ENCODE data around the gene MTCH1. TPM values are rescaled to one million over a fixed set of nuclear protein-coding genes. Genes with fewer than 3 reads are reported as not detected.

The MTCH1 gene
- total RNA-seq, 1 donor from 2014 or later: 179 TPM

DNA sequence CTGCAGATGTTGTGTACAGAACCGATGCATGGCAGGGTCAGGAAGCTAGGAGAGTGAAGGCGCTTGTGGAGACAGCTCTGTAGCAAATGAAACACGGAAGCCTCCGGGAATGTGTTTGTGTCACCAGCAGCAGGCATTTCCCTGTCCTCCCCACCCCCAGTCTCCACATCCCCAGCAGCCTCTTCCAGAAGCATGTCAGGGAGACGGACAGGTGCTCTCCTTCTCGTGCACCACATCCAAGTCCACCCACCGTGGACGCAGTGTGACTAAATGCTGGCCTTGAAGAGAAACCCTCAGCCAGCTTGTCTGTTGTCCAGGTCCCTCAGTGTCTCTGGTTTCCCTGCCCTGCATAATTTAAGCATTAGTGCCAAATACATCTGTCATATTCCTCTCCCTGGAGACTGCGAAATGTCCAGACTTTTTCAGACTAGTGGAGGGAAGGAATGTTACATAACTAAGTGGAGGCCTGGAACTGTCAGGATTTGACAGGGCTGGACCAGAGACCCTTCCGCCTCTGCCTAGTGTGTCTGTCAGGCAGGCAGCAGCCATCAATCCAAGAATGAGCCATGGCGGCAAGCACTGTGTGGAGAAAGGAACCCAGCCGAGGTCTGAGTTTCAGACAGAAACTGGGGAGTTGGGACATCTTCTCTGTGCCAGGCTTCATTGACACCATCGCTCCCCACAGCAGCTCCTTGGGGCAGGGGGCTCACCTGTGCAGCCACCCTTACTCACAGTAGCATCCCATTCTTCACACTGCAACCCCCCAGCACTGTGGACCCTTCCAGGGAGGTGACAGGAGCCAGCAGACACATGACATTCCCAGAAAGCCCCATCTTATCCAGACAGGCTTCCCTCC, 58.1 kb downstream of the MTCH1 start:
- no peak for DNase-seq (ENCODE audit: low read depth in 2 of 2)

DNA sequence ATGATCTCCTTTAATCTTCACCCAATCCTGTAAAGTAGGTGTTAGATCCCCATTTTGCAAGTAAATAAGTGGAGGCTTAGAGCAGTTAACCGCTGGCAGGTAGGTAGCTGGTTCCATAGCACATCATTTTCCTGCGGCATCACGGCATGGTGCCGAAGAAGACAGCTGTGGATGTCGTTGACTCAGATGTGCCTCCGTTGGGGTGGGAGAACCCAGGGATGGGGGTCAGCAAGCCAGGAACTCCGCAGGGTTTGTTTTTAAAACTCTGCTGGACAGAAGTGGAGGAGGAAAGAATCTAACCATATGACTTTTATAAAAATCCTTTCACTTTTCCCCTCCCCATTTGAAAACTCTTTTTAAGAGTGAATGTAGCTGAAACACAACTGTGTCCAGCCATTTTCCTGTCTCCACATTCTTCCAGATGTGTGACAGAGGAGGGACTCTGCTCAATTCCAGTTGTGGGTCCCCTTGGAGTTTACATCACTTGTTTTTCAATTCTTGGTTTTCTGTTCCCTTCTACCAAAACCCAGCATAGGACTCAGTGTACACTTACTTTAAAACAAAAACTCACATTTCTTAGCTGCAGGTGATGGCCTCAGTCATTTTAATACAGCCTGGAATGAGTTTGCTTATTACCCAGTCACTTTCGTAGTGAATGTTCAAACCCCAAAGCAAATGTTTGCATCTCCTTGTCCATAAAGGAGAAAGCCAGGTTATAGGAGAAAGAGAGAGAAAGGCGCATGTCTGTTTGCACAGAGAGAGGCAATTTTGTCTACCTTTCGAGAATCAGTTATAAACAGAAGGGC, 59.1 kb downstream of the MTCH1 start:
- DNase-seq (ENCODE audit: low read depth in 2 of 2): no peak

DNA sequence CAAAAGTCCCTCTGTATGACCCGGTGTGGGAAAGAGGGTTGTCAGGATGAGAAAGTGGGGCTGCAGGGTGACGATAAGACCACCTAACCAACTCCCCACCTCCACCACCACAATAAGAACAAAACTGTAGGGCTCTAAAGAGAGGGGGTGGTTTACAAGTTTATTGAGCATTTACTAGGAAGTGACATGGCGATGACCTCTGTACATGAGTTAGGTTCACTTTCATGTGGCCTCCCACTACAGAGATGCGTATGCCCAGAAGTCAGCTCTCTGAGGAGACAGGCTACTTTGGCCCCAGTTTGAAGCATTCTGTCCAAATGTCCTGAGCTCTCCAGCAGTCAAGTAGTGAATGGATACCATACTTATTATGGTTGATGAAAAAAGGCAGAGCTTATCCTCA, 60.2 kb downstream of the MTCH1 start:
- no peak for DNase-seq (ENCODE audit: low read depth in 2 of 2)

DNA sequence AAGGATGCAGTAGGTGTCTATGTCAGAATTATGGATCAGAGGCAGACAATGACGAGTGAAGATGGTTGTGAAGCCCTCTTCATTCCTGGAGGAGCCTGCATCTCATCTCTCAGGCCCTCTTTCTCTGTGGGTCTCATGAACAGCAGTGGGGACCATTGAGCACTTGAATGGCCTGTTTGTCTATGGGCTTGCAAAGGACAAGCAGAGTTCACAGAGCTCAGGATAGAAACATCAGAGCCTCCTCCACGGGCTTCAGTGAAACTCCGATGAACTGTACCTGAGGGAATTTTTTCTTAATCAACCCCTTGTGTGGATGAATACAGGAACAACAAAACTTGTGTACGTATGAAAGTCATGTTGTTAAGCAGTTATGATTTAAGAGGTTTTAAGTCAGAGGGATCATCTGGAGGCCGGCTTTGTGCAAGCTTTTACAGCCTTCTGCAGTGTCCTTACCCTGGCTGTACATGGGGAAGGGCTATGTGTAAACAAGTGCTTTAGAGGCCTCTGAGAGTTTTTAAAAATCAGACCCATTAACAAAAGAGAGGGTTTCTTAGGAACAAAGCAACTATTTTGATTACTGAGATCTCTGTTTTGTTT, 61.1 kb downstream of the MTCH1 start:
- DNase-seq (ENCODE audit: low read depth in 2 of 2): no peak

DNA sequence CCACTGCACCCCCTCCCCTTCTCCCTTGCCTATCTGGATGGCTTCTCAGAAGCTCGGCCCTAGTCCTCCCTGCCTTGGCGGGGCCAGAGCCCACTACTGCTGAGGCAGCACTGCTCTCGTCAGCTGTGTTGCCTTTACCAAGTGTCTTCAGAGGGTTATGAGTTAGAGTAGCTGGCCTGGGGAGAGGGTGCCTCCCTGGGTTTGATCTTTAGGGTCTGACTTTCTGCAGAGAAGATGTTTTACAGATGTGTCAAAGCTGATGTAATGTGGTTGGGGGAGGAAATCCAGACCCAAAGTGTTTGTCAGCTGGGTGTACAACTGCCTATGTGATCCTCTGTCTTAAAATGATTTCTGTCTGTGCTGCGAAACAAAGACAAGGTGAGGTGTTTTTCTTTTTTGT, 61.9 kb downstream of the MTCH1 start:
- DNase-seq (ENCODE audit: low read depth in 2 of 2): no peak

DNA sequence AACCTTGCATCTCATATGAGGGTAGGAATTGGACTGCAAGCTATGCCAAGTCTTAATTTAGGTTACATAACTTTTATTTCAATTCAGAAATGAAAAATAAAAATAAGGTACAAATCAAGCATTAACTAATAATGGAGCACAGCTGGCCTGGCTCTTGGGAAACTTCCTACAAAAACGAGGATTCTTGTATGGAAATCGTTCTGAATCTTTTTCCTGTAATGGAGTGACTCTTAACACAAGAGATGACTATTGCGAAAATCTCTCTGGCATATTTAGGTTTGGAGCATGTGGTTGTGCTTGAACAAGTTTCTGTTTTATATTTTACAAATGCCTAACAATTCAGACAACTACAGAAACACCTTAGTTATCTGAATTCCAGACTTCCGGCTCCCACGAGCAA, 65.5 kb downstream of the MTCH1 start:
- DNase-seq (ENCODE audit: low read depth in 2 of 2): no peak

DNA sequence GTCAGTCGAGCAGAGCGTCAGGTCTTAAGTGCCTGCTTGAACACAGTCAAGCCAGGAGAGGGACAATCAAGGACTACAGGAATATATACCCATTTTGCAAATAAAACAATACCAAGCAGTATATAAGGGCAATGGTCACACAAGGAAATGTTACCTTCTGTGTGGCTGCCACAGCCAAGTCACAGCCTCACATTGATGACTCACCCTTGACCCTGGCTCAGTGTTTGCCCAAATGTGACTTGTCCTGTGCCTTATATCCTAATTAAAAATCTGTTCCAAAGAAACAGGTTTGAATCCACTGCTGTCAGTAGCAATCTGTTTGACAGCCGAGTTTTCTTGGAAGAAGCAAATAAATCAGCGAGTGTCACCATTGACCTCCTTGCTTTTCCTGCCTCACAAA, 65.9 kb downstream of the MTCH1 start:
- no peak for DNase-seq (ENCODE audit: low read depth in 2 of 2)

Other genes starting within 250 kb of the MTCH1 start
- gene CPNE5, start 146.8 kb downstream of the MTCH1 start, total RNA-seq: 5.0 and 6.7 TPM in 2 replicates
- 20.9 and 22.2 TPM in 2 replicates for gene PPIL1, start 111.4 kb downstream of the MTCH1 start, total RNA-seq
- 18.7 and 21.4 TPM in 2 replicates for gene C6orf89, start 100.2 kb downstream of the MTCH1 start, total RNA-seq
- 0.13 TPM in 1 of 2 replicates, not detected in the other for gene PI16, start 31.5 kb downstream of the MTCH1 start, total RNA-seq
- gene FGD2, start 19.5 kb upstream of the MTCH1 start, total RNA-seq: not detected in 2 replicates
- 0.64 and 0.89 TPM in 2 replicates for gene PIM1, start 184.0 kb upstream of the MTCH1 start, total RNA-seq